ENCODE measurements around the gene TDRD9.

DNA sequence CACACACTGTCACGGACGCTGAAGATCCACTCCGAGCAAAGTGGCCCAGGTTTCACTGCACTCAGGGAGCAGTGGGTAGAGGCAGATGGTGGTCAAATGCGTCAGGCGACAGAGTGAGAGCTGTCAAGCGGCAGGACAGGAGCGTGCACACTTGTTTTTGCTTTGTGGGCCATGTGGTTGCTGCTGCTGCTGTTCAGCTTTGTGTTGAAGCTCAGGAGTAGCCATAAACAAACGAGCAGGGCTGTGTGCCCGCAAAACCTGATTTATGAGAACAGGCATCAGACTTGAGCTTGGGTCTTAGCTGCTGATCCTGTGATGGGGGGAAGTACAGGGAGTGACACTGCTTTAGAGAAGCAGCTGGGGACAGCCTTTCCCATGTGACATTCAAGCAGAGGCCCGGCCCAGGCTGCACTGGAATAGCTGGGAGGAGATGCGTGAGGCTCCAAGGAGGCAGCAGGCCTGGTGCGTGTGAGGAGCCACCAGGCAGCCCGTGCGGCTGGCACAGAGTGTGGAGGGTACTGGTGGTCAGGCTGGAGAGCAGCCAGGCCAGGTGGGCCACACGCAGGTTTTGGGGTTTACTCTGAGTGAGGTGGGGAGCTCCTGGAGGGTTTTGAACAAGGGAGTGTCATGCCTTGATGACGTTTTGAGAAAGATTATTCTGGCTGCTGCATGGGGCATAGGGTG, 126.1 kb downstream of the TDRD9 start:
- TF ChIP-seq, protein P1, sequence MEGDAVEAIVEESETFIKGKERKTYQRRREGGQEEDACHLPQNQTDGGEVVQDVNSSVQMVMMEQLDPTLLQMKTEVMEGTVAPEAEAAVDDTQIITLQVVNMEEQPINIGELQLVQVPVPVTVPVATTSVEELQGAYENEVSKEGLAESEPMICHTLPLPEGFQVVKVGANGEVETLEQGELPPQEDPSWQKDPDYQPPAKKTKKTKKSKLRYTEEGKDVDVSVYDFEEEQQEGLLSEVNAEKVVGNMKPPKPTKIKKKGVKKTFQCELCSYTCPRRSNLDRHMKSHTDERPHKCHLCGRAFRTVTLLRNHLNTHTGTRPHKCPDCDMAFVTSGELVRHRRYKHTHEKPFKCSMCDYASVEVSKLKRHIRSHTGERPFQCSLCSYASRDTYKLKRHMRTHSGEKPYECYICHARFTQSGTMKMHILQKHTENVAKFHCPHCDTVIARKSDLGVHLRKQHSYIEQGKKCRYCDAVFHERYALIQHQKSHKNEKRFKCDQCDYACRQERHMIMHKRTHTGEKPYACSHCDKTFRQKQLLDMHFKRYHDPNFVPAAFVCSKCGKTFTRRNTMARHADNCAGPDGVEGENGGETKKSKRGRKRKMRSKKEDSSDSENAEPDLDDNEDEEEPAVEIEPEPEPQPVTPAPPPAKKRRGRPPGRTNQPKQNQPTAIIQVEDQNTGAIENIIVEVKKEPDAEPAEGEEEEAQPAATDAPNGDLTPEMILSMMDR (IDR thresholded peaks at IDR 0.05): no peak
- TF ChIP-seq ZFX (IDR thresholded peaks at IDR 0.05; ENCODE audit: borderline replicate concordance): no peak
